HepG2 (cell line): ENCODE measurements around the gene PRDM7. TPM values are rescaled to one million over a fixed set of nuclear protein-coding genes. Genes with fewer than 3 reads are reported as not detected.

Source experiments
- CEBPB ChIP-seq: IDR thresholded peaks from 2 replicates; pipeline ENCODE4 v1.6.1; 2011; ENCODE audit warnings: low read depth, low read length, improper control_type of control experiment, borderline replicate concordance
- NFKB2 ChIP-seq: sonication (generic); formaldehyde crosslinking; IDR thresholded peaks from 2 replicates; pipeline ENCODE4 v1.4.0; 2020; ENCODE audit warnings: missing genetic modification reagents, borderline replicate concordance
- POLR2A ChIP-seq, 2 experiments: IDR thresholded peaks; 2 replicates each; pipeline ENCODE4 v1.6.1; 2011; ENCODE audit warnings: low read depth in 2 of 2, low read length in 2 of 2, mild to moderate bottlenecking in 1 of 2, moderate library complexity in 1 of 2; ENCODE audit not compliant: insufficient read depth in 1 of 2
- RARA ChIP-seq: IDR thresholded peaks from 2 replicates; pipeline ENCODE4 v1.6.1; 2016; ENCODE audit warnings: missing genetic modification reagents, missing compliant biosample characterization
- RBFOX2 ChIP-seq: fragments of 200-400 bp; formaldehyde crosslinking; IDR thresholded peaks from 2 replicates; pipeline ENCODE4 v1.6.1; 2017; ENCODE audit warnings: low read depth, mild to moderate bottlenecking, low read length
- SETDB1 ChIP-seq: sonication (generic); formaldehyde crosslinking; IDR thresholded peaks from 2 replicates; pipeline ENCODE4 v1.5.1; 2020; ENCODE audit warnings: missing genetic modification reagents, mild to moderate bottlenecking, borderline replicate concordance
- SYNCRIP ChIP-seq: fragments of 200-400 bp; formaldehyde crosslinking; IDR thresholded peaks from 2 replicates; pipeline ENCODE4 v1.6.1; 2018; ENCODE audit warnings: mild to moderate bottlenecking, low read depth, low read length; ENCODE audit not compliant: insufficient read depth
- TEAD3 ChIP-seq: optimal IDR thresholded peaks from 2 replicates; pipeline ENCODE3; 2016; ENCODE audit warnings: borderline replicate concordance
- TSC22D2 ChIP-seq: sonication (generic); formaldehyde crosslinking; IDR thresholded peaks from 2 replicates; pipeline ENCODE4 v1.5.1; 2020; ENCODE audit warnings: missing genetic modification reagents, mild to moderate bottlenecking, borderline replicate concordance
- YY1 ChIP-seq: IDR thresholded peaks from 2 replicates; pipeline ENCODE4 v1.6.1; 2011; ENCODE audit warnings: low read length, low read depth, moderate library complexity, mild to moderate bottlenecking; ENCODE audit not compliant: insufficient read depth, insufficient replicate concordance
- ZNF234 ChIP-seq: sonication (generic); formaldehyde crosslinking; conservative IDR thresholded peaks from 2 replicates; pipeline ENCODE4 v1.5.1; 2020; ENCODE audit warnings: mild to moderate bottlenecking, missing genetic modification reagents
- ZNF256 ChIP-seq: sonication (generic); formaldehyde crosslinking; conservative IDR thresholded peaks from 2 replicates; pipeline ENCODE4 v1.4.0; 2020; ENCODE audit warnings: missing genetic modification reagents
- ZNF317 ChIP-seq: sonication (generic); formaldehyde crosslinking; IDR thresholded peaks from 2 replicates; pipeline ENCODE4 v1.5.0; 2020; ENCODE audit warnings: mild to moderate bottlenecking, missing genetic modification reagents
- ZNF484 ChIP-seq: sonication (generic); formaldehyde crosslinking; IDR thresholded peaks from 2 replicates; pipeline ENCODE4 v1.5.1; 2020; ENCODE audit warnings: mild to moderate bottlenecking, low read depth, missing genetic modification reagents, borderline replicate concordance
- ZNF556 ChIP-seq: sonication (generic); formaldehyde crosslinking; IDR thresholded peaks from 2 replicates; pipeline ENCODE4 v1.4.0; 2020; ENCODE audit warnings: mild to moderate bottlenecking, missing genetic modification reagents, borderline replicate concordance
- ZNF607 ChIP-seq: sonication (generic); formaldehyde crosslinking; IDR thresholded peaks from 2 replicates; pipeline ENCODE4 v1.5.1; 2020; ENCODE audit warnings: missing genetic modification reagents, mild to moderate bottlenecking, borderline replicate concordance
- ZNF761 ChIP-seq: sonication (generic); formaldehyde crosslinking; conservative IDR thresholded peaks from 2 replicates; pipeline ENCODE4 v1.4.0; 2020; ENCODE audit warnings: mild to moderate bottlenecking, missing genetic modification reagents
- polyA plus RNA-seq, 8 experiments: library from polyadenylated mRNA; depleted of rRNA in 3 of 8; stranded (reverse) in 7 of 8; unstranded in 1 of 8; fragments of >200 nt; fragmentation: Illumina TruSeq in 4 of 8; extraction: Trizol in 4 of 8; gene quantifications; 2 replicates each; pipeline versions ENCODE4 v1.2.1 to v1.2.3, GENCODE V29; 2011 to 2016; ENCODE audit warnings: low read depth in 4 of 8, missing spikeins in 1 of 8, mixed read lengths in 1 of 8; ENCODE audit not compliant: insufficient read depth in 1 of 8
- total RNA-seq, 5 experiments: library from RNA; depleted of rRNA; stranded (reverse); fragments of >200 nt; fragmentation: Illumina TruSeq; extraction: Trizol; gene quantifications; 2 replicates each; pipeline ENCODE4 v1.2.3, GENCODE V29; 2016; ENCODE audit warnings: low read depth in 1 of 5
- TF ChIP-seq, protein P1 (sequence below), 2 experiments: fragments of 450-650 bp in 1 of 2; sonication (generic) in 1 of 2; formaldehyde crosslinking; IDR thresholded peaks; 2 replicates each; pipeline versions ENCODE4 v1.5.0 to v1.8.0; 2020 to 2022; ENCODE audit warnings: mild to moderate bottlenecking in 1 of 2, missing genetic modification reagents in 1 of 2
- TF ChIP-seq, protein P2 (sequence below): sonication (generic); formaldehyde crosslinking; IDR thresholded peaks from 2 replicates; pipeline ENCODE4 v1.4.0; 2020; ENCODE audit warnings: mild to moderate bottlenecking, missing genetic modification reagents, borderline replicate concordance
- TF ChIP-seq, protein P3 (sequence below): IDR thresholded peaks from 2 replicates; pipeline ENCODE4 v1.6.1; 2016; ENCODE audit warnings: mild to moderate bottlenecking, missing biosample characterization, missing genetic modification reagents
- TF ChIP-seq, protein P4 (sequence below): sonication (generic); formaldehyde crosslinking; IDR thresholded peaks from 2 replicates; pipeline ENCODE4 v1.4.0; 2020; ENCODE audit warnings: missing genetic modification reagents

The PRDM7 gene
- total and polyA plus RNA-seq, 2 of the 13 experiments (the other 11 are each of a cell fraction or from before 2014, with no cell fraction given): not detected

DNA sequence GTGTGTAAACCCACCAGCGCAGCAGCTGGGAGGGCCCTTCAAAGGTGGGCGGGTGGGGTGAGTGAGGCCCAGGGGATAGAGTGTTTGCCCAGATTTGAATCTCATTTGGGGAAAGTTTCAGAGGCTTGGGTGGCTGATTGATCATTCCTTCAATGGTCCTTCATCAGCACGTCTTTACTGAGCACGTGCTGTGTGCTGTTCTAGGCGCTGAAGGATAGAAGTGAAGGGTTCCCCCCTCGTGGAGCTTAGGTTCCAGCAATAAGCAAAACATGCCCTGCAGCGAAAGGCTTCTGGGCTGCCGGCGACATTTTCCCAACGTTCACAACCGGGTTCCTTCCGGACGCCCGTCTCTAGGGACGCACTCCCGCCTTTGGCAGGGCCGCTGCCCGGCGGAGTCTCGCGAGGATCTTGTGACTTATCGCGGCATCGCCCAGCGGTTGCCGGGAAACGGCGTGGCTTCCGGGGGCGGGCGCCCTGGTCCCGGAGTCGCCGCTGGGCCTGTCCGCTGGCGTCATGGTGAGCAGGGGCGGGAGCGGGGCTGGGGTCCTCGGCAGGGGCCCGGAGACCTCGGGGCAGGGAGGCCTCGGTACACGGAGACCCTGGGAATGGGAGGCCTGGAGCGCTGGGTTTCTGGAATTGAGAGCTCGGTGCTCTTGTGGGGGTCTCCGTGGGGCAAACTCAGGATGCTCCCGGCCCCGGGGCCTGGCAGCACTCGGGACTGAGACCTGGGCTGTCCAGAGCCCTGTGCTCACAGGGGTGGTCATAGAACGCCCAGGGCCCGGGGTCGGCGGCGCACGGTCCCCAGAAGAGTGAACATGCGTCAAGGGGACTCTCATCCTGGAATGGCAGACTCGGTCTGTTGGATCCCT lies 54.7 kb downstream of the PRDM7 start (continued):
- TF ChIP-seq, protein P1, sequence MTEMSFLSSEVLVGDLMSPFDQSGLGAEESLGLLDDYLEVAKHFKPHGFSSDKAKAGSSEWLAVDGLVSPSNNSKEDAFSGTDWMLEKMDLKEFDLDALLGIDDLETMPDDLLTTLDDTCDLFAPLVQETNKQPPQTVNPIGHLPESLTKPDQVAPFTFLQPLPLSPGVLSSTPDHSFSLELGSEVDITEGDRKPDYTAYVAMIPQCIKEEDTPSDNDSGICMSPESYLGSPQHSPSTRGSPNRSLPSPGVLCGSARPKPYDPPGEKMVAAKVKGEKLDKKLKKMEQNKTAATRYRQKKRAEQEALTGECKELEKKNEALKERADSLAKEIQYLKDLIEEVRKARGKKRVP (CRISPR knock-in tag; IDR thresholded peaks at IDR 0.05): peak in 1 of 2 experiments; percentile 64; a peak in 2 of 4 replicates
- TF ChIP-seq TEAD3 (CRISPR knock-in tag): peak; percentile 58
- TF ChIP-seq SETDB1 (CRISPR knock-in tag): no peak
- TF ChIP-seq YY1: peak; percentile 89
- TF ChIP-seq TSC22D2 (CRISPR knock-in tag): peak; percentile 91; the same call in 1 of the 2 replicates
- TF ChIP-seq RARA: 0 out of 2 replicates have a peak, but pooled peaks have one; percentile 9
- no peak; the same call in none of the 2 replicates for TF ChIP-seq ZNF256 (CRISPR knock-in tag)
- peak; percentile 75; the same call in 1 of the 2 replicates for TF ChIP-seq NFKB2 (CRISPR knock-in tag)
- peak; percentile 81; the same call in 1 of the 2 replicates for TF ChIP-seq ZNF556
- TF ChIP-seq ZNF484: 0 out of 2 replicates have a peak, but pooled peaks have one; percentile 41
- TF ChIP-seq, protein P2, sequence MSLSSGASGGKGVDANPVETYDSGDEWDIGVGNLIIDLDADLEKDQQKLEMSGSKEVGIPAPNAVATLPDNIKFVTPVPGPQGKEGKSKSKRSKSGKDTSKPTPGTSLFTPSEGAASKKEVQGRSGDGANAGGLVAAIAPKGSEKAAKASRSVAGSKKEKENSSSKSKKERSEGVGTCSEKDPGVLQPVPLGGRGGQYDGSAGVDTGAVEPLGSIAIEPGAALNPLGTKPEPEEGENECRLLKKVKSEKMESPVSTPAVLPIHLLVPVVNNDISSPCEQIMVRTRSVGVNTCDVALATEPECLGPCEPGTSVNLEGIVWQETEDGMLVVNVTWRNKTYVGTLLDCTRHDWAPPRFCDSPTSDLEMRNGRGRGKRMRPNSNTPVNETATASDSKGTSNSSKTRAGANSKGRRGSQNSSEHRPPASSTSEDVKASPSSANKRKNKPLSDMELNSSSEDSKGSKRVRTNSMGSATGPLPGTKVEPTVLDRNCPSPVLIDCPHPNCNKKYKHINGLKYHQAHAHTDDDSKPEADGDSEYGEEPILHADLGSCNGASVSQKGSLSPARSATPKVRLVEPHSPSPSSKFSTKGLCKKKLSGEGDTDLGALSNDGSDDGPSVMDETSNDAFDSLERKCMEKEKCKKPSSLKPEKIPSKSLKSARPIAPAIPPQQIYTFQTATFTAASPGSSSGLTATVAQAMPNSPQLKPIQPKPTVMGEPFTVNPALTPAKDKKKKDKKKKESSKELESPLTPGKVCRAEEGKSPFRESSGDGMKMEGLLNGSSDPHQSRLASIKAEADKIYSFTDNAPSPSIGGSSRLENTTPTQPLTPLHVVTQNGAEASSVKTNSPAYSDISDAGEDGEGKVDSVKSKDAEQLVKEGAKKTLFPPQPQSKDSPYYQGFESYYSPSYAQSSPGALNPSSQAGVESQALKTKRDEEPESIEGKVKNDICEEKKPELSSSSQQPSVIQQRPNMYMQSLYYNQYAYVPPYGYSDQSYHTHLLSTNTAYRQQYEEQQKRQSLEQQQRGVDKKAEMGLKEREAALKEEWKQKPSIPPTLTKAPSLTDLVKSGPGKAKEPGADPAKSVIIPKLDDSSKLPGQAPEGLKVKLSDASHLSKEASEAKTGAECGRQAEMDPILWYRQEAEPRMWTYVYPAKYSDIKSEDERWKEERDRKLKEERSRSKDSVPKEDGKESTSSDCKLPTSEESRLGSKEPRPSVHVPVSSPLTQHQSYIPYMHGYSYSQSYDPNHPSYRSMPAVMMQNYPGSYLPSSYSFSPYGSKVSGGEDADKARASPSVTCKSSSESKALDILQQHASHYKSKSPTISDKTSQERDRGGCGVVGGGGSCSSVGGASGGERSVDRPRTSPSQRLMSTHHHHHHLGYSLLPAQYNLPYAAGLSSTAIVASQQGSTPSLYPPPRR (CRISPR knock-in tag): 0 out of 2 replicates have a peak, but pooled peaks have one; percentile 73
- no peak for TF ChIP-seq ZNF234 (CRISPR knock-in tag)
- TF ChIP-seq SYNCRIP: no peak
- no peak for TF ChIP-seq CEBPB
- peak; percentile 94 for TF ChIP-seq RBFOX2
- peak; percentile 70 to 78 for TF ChIP-seq POLR2A (IDR thresholded peaks at IDR 0.05; ENCODE audit: insufficient read depth in 1 of 2, low read depth in 2 of 2, low read length in 2 of 2)
- TF ChIP-seq ZNF761 (CRISPR knock-in tag): peak; percentile 89; the same call in 1 of the 2 replicates
- TF ChIP-seq, protein P3, sequence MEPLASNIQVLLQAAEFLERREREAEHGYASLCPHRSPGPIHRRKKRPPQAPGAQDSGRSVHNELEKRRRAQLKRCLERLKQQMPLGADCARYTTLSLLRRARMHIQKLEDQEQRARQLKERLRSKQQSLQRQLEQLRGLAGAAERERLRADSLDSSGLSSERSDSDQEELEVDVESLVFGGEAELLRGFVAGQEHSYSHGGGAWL: peak; percentile 82; the same call in 1 of the 2 replicates
- no peak for TF ChIP-seq ZNF607 (CRISPR knock-in tag)
- no peak for TF ChIP-seq ZNF317 (CRISPR knock-in tag)
- TF ChIP-seq, protein P4, sequence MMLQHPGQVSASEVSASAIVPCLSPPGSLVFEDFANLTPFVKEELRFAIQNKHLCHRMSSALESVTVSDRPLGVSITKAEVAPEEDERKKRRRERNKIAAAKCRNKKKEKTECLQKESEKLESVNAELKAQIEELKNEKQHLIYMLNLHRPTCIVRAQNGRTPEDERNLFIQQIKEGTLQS (CRISPR knock-in tag): peak; percentile 61
